ENCODE data around the gene MED1. TPM values are rescaled to one million over a fixed set of nuclear protein-coding genes. Genes with fewer than 3 reads are reported as not detected.

MED1 gene
- total RNA-seq, 1 experiment from 2014 or later, result 41.5 TPM

DNA sequence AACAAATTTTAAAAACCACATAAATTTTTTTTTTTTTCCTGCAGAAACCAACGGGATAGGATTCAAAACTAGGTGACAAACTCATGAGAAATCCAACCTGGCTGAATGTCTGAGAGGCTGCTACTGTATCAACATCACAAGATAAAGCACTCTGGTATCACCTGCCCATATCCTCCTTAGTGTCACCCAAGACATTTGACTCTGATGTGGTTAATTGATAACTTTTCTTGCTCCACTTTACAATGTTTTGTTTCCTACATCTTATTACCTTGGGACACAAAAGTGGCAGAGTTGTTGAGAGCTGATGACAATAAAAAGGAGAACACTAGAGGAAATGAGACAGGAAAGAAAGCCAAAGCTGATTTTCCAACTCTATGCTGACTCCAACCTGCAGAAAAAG, 45.6 kb downstream of the MED1 start:
- TF ChIP-seq CTCF (conservative IDR thresholded peaks at IDR 0.05; ENCODE audit: low read depth, low read length), result no peak
- TF ChIP-seq EZH2 (IDR thresholded peaks at IDR 0.05; ENCODE audit: borderline replicate concordance, low read depth, low read length, poor library complexity, severe bottlenecking), result no peak
- POLR2A ChIA-PET (ENCODE audit: low non-redundant PET), result no interaction called here
- Histone ChIP-seq H3K4me3 (ENCODE audit: low read depth, low read length, poor library complexity, severe bottlenecking) (no peak overlapping the region), H3K4me1 (ENCODE audit: insufficient read depth, low read length, poor library complexity, severe bottlenecking) (no peaks in the 10 kb centered on the region), H3K36me3 (ENCODE audit: insufficient read depth, low read length, poor library complexity, severe bottlenecking) (peaks cover 21% of the 10 kb centered on the region), H3K27me3 (replicated peaks; ENCODE audit: insufficient read depth, low read depth, low read length, poor library complexity) (no peaks in the 10 kb centered on the region), H3K27ac (ENCODE audit: low read depth, low read length, poor library complexity, severe bottlenecking) (no peak overlapping the region), H3K9me3 (ENCODE audit: low read depth, low read length, poor library complexity, severe bottlenecking) (no peaks in the 10 kb centered on the region)
- DNase-seq (ENCODE audit: low spot score), result no peak
- intact Hi-C loops (cut with micrococcal nuclease; ENCODE audit: unreplicated experiment), result no loop called here
- CTCF ChIA-PET, result no interaction called here
- BruUV-seq (replicated peaks), result no TSS peak

GRCh38 chr17:39404542-39405378, 46.3 kb downstream of the MED1 start:
- H3K9me3 ChIP-seq (ENCODE audit: low read depth, low read length, poor library complexity, severe bottlenecking), result no peaks in the 10 kb centered on the region
- TF ChIP-seq EZH2 (IDR thresholded peaks at IDR 0.05; ENCODE audit: borderline replicate concordance, low read depth, low read length, poor library complexity, severe bottlenecking), result no peak
- TF ChIP-seq CTCF (conservative IDR thresholded peaks at IDR 0.05; ENCODE audit: low read depth, low read length), result no peak
- H3K27ac ChIP-seq (ENCODE audit: low read depth, low read length, poor library complexity, severe bottlenecking), result no peak overlapping the region
- H3K27me3 ChIP-seq (replicated peaks; ENCODE audit: insufficient read depth, low read depth, low read length, poor library complexity), result no peaks in the 10 kb centered on the region
- no peak overlapping the region for H3K4me3 ChIP-seq (ENCODE audit: low read depth, low read length, poor library complexity, severe bottlenecking)
- CTCF ChIA-PET, result no interaction called here
- POLR2A ChIA-PET (ENCODE audit: low non-redundant PET), result no interaction called here
- no peaks in the 10 kb centered on the region for H3K4me1 ChIP-seq (ENCODE audit: insufficient read depth, low read length, poor library complexity, severe bottlenecking)
- intact Hi-C loops (cut with micrococcal nuclease; ENCODE audit: unreplicated experiment), result no loop called here
- H3K36me3 ChIP-seq (ENCODE audit: insufficient read depth, low read length, poor library complexity, severe bottlenecking), result peaks cover 14% of the 10 kb centered on the region
- BruUV-seq (replicated peaks), result no TSS peak
- peak; percentile 1 for DNase-seq (ENCODE audit: low spot score)

- no peaks in the 10 kb centered on the region for H3K27me3 ChIP-seq (replicated peaks; ENCODE audit: insufficient read depth, low read depth, low read length, poor library complexity)
- H3K27ac ChIP-seq (ENCODE audit: low read depth, low read length, poor library complexity, severe bottlenecking), result no peak overlapping the region
- intact Hi-C loops (cut with micrococcal nuclease; ENCODE audit: unreplicated experiment), result no loop called here
- no peak overlapping the region for H3K4me3 ChIP-seq (ENCODE audit: low read depth, low read length, poor library complexity, severe bottlenecking)
- no peaks in the 10 kb centered on the region for H3K9me3 ChIP-seq (ENCODE audit: low read depth, low read length, poor library complexity, severe bottlenecking)
- CTCF ChIA-PET, result no interaction called here
- no peak for DNase-seq (ENCODE audit: low spot score)
- H3K4me1 ChIP-seq (ENCODE audit: insufficient read depth, low read length, poor library complexity, severe bottlenecking), result no peaks in the 10 kb centered on the region
- no TSS peak for BruUV-seq (replicated peaks)
- peaks cover 7% of the 10 kb centered on the region for H3K36me3 ChIP-seq (ENCODE audit: insufficient read depth, low read length, poor library complexity, severe bottlenecking)
- no peak for TF ChIP-seq CTCF (conservative IDR thresholded peaks at IDR 0.05; ENCODE audit: low read depth, low read length)
- no peak for TF ChIP-seq EZH2 (IDR thresholded peaks at IDR 0.05; ENCODE audit: borderline replicate concordance, low read depth, low read length, poor library complexity, severe bottlenecking)
- POLR2A ChIA-PET (ENCODE audit: low non-redundant PET), result interaction anchor here (0.6 kb wide), 1 partner anchor 534 kb away, joined by 8 read pairs; no protein-coding TSS in a partner anchor
Observed at GRCh38 chr17:39402890-39403605, 48.0 kb downstream of the MED1 start.
